HG03108 (cell line): ENCODE results near the gene SNRNP25.
"Not testable (repeated sequence)": the region's sequence is repeated elsewhere in the genome, so short reads cannot be mapped to it uniquely, and the experiment has no call there.

Experiments
- ATAC-seq: cut with Tn5 transposase; IDR thresholded peaks from one replicate; pipeline ENCODE4 v1.9.1; 2021; ENCODE audit warnings: moderate library complexity; ENCODE audit not compliant: unreplicated experiment

The SNRNP25 gene

GRCh38 chr16:41439-42068 is 12.1 kb upstream of the SNRNP25 start:
- no peak for ATAC-seq

- ATAC-seq: no peak
These were observed 11.6 kb upstream of the SNRNP25 start for GRCh38 chr16:42069-42457.

DNA sequence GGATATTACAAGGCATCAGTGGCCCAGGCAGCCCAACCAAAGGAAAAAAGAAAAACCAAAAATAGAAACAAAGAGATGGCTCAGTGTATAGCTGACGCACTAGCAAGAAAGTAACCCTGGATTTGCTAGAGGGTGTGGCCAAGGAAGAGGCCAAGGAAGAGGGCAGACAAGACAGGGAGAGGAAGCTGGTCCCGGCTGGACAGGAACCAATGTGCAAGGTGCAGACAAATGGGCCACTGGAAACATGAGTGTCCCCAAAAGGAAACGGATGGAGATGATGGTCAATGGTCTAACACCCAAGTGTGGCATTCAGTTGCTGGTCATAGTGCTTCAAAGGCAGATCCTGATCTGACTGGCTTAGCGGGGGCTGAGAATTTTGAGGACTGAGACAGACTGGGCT is 10.9 kb upstream of the SNRNP25 start:
- no peak for ATAC-seq

- ATAC-seq: no peak
These were observed 10.3 kb upstream of the SNRNP25 start for GRCh38 chr16:43294-43693.

GRCh38 chr16:44655-45054 is 9.0 kb upstream of the SNRNP25 start:
- ATAC-seq: no peak

DNA sequence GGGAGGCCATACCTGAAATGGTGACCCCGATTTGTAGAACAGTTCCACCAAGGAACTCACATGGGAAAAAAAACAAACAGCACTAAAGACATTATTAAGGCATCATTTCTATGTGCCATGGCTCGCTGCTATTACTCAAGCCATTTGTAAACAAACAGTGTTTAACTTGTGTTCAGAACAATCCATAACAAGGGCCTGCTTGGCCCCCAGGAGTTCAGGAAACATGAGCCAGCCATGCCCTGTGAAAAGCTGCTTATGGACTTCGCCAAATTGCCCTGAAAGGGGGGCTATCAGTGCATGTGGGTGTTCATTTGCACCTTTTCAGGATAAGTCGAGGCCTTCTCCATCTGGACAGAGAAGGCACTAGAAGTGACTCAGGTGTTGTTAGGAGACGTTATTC is 8.2 kb upstream of the SNRNP25 start:
- ATAC-seq: no peak

DNA sequence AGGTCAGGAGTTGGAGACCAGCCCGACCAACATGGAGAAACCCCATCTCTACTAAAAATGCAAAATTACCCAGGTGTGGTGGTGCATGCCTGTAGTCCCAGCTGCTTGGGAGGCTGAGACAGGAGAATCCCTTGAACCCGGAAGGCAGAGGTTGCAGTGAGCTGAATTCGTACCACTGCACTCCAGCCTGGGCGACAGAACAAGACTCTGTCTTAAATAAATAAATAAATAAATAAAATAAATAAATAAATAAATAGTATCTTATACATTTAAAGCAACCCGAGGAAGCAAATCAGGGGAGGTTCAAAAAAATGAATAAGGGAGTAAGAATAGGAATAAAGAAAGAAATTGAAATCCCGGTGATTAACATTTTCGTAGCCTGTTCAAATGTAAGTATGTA is 7.1 kb upstream of the SNRNP25 start:
- not testable (repeated sequence) for ATAC-seq

- ATAC-seq: no peak
These were observed 6.4 kb upstream of the SNRNP25 start for GRCh38 chr16:47234-47633.

- ATAC-seq: no peak
These were observed 2.6 kb upstream of the SNRNP25 start for GRCh38 chr16:50769-51591.

DNA sequence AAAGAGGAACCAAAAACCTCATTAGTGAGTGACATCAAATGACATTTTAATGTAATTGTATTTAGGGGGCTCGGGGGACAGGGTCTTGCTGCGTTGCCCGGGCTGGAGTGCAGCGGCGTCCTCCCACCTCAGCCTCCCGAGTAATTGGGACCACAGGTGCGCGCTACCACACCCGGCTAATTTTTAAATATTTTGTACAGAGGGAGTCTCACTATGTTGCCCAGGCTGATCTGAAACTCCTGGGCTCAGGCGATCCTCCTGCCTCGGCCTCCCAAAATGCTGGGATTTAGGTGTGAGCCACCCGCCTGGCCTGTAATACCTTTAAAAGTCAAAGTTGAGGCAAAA is 581 bp downstream of the SNRNP25 start:
- no peak for ATAC-seq

DNA sequence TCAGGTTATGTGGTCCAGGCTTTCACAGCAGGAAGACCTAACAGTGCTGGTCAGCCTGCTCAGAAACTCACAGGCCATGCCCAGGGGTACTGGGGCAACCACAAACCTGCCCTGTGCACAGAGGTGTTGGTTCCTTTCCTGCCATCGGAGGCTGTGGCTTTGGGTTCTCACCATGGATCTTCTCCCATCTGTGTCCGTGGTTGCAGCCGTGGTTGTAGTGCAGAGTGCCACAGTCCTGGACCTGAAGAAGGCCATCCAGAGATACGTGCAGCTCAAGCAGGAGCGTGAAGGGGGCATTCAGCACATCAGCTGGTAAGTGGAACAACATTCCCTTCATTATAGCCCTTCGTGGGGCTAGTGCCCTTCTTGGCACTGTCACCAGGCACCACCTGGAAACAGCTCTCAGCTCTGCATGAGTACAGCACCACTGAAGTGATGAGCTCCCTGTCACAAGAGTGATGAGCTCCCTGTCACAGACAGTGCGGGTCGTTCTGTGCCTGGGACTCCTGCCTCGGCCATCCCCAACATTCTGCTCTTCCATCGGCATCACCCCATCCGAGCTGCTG is 2.0 kb downstream of the SNRNP25 start:
- no peak for ATAC-seq

DNA sequence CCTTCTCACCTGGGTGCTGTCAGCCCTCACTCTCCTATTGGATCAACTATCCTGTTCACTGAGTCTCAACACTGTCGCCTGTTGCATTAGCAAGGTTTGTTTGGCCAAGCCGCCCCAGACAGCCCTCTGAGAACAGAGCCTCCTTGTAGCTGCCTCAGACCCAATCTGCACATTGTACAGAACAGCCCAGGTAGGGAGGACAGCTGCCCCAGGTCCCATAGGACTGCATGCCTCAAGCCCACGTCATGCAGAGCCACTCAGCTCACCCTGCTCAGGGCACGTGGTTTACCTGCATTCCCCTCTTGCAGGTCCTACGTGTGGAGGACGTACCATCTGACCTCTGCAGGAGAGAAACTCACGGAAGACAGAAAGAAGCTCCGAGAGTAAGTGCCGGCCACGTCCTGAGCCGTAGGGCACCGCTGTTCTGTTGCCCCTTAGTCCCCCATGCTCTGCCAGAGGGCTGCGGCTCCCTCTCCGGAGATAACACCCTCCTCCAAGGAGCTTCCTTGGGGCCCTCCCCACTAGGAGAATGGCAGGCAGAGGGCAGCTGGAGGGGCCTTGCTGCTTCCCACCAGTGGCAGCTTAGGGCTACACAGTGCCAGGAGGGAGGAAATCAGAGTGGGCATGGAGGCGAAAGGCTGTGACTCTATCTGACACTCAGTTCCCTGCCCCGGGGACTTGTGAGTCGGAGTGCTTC is 2.8 kb downstream of the SNRNP25 start:
- ATAC-seq: no peak

DNA sequence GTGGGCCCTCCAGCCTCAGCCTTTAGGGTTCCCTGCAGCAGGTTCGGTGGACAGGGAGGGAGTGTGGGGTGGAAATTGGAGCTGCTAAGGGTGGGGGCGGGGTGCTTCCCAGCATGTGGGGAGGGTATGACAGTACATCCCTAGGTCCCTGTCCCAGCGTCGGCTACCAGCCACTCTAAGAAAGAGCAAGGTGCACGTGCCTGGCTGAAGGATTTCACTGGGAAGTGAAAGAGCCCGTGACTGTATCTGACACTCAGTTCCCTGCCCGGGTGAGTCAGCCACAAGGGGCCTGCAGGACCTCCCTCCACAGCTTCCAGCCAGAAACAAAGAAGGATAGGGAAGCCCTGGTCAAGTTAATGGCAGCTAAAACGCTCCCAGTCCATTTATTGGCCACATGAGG is 4.1 kb downstream of the SNRNP25 start:
- no peak for ATAC-seq

DNA sequence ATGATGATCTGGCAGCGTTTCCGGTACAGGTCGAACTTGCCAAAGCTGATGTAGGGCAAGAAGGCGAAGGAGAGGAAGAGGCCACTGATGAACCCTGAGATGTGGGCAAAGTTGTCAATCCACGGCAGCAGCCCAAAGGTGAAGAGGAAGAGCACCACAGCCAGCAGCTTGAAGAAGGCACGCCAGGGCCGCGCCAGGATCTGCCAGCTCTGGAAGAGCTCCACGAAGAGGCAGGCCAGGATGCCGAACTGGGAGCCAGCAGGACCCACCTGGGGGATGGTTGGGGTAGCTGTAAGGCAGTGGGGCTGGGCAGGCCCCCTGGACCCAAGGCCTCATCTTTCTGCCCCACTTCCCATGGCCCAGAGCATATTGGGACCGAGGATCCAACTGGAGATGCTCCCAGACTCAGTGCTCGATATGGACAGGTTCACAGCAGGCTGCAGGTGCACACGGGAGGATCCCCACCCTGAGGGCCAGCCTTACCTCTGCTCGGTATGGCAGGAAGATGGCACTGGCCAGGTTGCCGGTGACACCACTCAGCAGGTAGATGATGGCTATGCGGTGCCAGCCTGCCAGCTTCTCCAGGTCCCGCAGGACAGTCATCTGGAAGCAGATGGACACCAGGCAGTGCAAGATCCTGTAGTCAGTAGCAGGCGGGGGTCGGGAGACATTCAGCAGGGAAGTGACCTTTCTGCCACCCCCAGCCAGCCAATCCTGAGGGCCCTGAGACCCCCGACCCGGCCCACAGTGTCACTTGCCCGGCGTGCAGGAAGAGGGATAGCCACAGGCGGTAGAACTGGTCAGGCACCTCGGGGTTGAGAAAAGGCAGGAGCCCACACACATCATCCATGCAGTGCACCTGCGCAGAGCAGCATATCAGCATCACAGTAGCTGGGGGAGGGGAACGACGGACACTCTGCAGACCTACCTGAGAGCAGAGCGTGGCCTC is 5.1 kb downstream of the SNRNP25 start:
- no peak for ATAC-seq

GRCh38 chr16:59440-60059 is 5.9 kb downstream of the SNRNP25 start:
- ATAC-seq: no peak

DNA sequence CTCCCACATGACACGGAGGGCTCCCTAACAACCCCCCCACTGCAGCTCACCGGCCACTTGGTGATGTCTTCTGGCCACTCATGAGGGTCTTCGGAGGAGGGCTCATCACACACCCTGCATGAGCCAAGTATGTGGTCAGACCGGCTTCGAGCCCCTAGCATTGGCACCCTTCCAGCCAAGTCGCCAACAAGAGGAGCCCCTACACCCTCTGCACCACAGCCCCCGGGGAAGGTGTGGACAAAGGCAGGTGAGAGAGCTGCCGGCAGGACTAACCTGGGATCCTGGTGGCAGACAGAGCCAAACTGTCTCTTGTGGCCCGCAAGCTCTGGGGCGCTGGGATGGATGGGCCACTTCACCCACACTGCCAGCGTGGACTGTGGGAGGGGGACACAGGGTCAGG is 6.5 kb downstream of the SNRNP25 start:
- no peak for ATAC-seq

GRCh38 chr16:60929-61878 is 7.6 kb downstream of the SNRNP25 start:
- ATAC-seq: no peak

DNA sequence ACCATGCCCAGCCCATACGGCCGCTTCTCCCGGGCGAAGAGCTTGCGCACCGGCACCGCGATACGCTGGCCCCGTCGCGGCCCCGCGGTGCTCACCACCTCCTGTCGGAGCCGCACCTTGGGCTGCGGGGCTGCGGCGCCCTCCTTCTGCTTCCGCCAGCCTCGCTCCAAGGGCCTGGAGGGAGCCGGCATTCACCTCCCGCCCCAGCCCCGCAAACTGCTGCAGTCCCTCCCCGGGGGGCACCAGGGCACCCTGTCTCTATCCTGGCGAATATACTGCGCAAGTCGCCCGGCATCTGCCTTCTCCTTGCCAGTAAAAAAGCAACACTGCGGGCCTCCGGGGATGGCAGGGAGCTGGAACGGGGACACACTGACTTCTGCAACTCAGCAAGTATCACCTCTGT is 8.3 kb downstream of the SNRNP25 start:
- no peak for ATAC-seq

DNA sequence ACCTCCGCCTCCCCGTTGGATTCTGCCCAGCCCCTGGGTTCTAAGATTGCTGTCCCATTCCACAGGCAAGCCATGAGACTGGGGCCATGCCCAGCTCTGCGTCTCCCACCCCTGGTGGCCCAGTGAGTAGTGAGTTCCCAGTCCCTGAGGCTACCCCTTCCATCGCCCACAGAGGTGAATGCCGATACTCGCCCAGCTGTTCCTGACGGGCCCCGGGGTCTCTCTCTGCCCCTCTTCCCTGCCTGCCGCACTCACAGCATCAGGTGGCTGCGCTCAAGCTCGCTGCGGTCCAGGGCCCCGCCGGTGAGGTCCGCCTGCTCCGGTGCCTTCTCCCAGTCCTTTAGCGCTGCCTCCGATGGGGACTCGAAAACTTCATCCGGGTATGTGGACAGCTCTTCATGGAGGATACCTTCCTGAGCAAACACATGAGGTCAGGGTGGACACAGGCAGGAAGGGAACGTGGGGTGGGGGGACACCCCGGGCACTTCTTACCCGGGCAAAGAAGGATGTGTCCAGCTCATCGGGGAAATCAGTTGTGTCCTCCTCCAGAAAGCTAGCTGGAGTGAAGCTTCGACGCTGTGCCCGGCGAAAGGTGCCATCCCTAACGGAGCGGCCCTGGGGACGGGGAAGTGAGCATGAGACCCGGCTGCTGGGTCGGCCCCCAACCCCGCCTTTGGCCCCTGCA is 8.8 kb downstream of the SNRNP25 start:
- ATAC-seq: no peak
